OCI-LY1 (cell line): ENCODE data around the gene XRCC2.
"Not testable (repeated sequence)": the region's sequence is repeated elsewhere in the genome, so short reads cannot be mapped to it uniquely, and the experiment has no call there.

Experiments
- H2AFZ ChIP-seq: fragments of 200-600 bp; sonication (generic), shearing (Covaris generic); 2 replicates; pipeline ENCODE4 v1.6.0; 2014; ENCODE audit warnings: antibody characterized with exemption, mild to moderate bottlenecking, low read length
- H3F3A ChIP-seq: fragments of 200-600 bp; sonication (generic), shearing (Covaris generic); 2 replicates; pipeline ENCODE4 v1.6.0; 2014; ENCODE audit warnings: mild to moderate bottlenecking, antibody characterized with exemption, low read length, moderate library complexity; ENCODE audit not compliant: insufficient read depth
- H3K27ac ChIP-seq: fragments of 200-600 bp; sonication (generic); 2 replicates; pipeline ENCODE4 v1.5.1; 2014; ENCODE audit warnings: low read length, mixed run types, mild to moderate bottlenecking, low read depth; ENCODE audit not compliant: poor library complexity, severe bottlenecking
- H3K27me3 ChIP-seq: fragments of 200-600 bp; sonication (generic); 2 replicates; pipeline ENCODE4 v1.6.0; 2014; ENCODE audit warnings: antibody characterized with exemption, mild to moderate bottlenecking, low read length, moderate library complexity; ENCODE audit not compliant: insufficient read depth
- H3K36me3 ChIP-seq: fragments of 200-600 bp; sonication (generic); 2 replicates; pipeline ENCODE4 v1.6.1; 2014; ENCODE audit warnings: mild to moderate bottlenecking, antibody characterized with exemption, low read length, moderate library complexity, mixed read lengths; ENCODE audit not compliant: insufficient read depth
- H3K4me1 ChIP-seq: fragments of 200-600 bp; sonication (generic); 2 replicates; pipeline ENCODE4 v1.5.1; 2014; ENCODE audit warnings: mild to moderate bottlenecking, low read length, moderate library complexity; ENCODE audit not compliant: insufficient read depth, severe bottlenecking
- H3K4me2 ChIP-seq: fragments of 200-600 bp; sonication (generic), shearing (Covaris generic); 2 replicates; pipeline ENCODE4 v1.6.1; 2014; ENCODE audit warnings: low read length
- H3K4me3 ChIP-seq: fragments of 200-600 bp; sonication (generic); 2 replicates; pipeline ENCODE4 v1.5.1; 2014; ENCODE audit warnings: low read length, low read depth, mild to moderate bottlenecking, mixed read lengths; ENCODE audit not compliant: poor library complexity, severe bottlenecking
- H3K79me2 ChIP-seq: fragments of 200-600 bp; shearing (Covaris generic); 2 replicates; pipeline ENCODE4 v1.6.1; 2016; ENCODE audit warnings: mixed run types, low read length, mixed read lengths; ENCODE audit not compliant: insufficient read depth
- H3K9ac ChIP-seq: fragments of 200-600 bp; sonication (generic), shearing (Covaris generic); 2 replicates; pipeline ENCODE4 v1.6.1; 2014; ENCODE audit warnings: mild to moderate bottlenecking, low read length, mixed read lengths
- H3K9me2 ChIP-seq: fragments of 200-600 bp; sonication (generic), shearing (Covaris generic); 2 replicates; pipeline ENCODE4 v1.6.1; 2014; ENCODE audit warnings: low read depth, mild to moderate bottlenecking, low read length, mixed read lengths
- H3K9me3 ChIP-seq: fragments of 200-600 bp; shearing (Covaris generic); 2 replicates; pipeline ENCODE4 v1.6.1; 2014; ENCODE audit warnings: low read length, mixed read lengths
- H4K20me1 ChIP-seq: fragments of 200-600 bp; sonication (generic), shearing (Covaris generic); 2 replicates; pipeline ENCODE4 v1.6.0; 2016; ENCODE audit warnings: mild to moderate bottlenecking, low read length; ENCODE audit not compliant: insufficient read depth
- CTCF ChIP-seq: fragments of 200-600 bp; sonication (generic), shearing (Covaris generic); IDR thresholded peaks from 2 replicates; pipeline ENCODE4 v1.5.1; 2017; ENCODE audit warnings: mild to moderate bottlenecking, antibody characterized with exemption, low read length, moderate library complexity, mixed read lengths
- EZH2 ChIP-seq: fragments of 200-600 bp; sonication (generic), shearing (Covaris generic); IDR thresholded peaks from 2 replicates; pipeline ENCODE4 v1.8.0; 2017; ENCODE audit warnings: borderline replicate concordance, mixed run types, mild to moderate bottlenecking, antibody characterized with exemption, low read length, moderate library complexity, mixed read lengths

The XRCC2 gene

GRCh38 chr7:152633072-152633471, 42.9 kb downstream of the XRCC2 start:
- TF ChIP-seq EZH2 (no peak), CTCF (no peak)
- H3K4me3 ChIP-seq: no peak overlapping the region
- no peaks in the 10 kb centered on the region for H3K4me1 ChIP-seq
- H3K27me3 ChIP-seq: no peaks in the 10 kb centered on the region
- H3K9me2 ChIP-seq: no peaks in the 10 kb centered on the region
- no peak overlapping the region for H2AFZ ChIP-seq
- H3K27ac ChIP-seq: no peak overlapping the region
- H3K9ac ChIP-seq: no peak overlapping the region
- H3F3A ChIP-seq: peaks cover 5% of the 10 kb centered on the region; the same call in 1 of the 2 replicates
- no peaks in the 10 kb centered on the region for H3K79me2 ChIP-seq
- H3K4me2 ChIP-seq: no peak overlapping the region
- H4K20me1 ChIP-seq: no peaks in the 10 kb centered on the region
- H3K36me3 ChIP-seq: no peaks in the 10 kb centered on the region
- no peaks in the 10 kb centered on the region for H3K9me3 ChIP-seq

GRCh38 chr7:152628772-152629171, 47.2 kb downstream of the XRCC2 start:
- H3K4me3 ChIP-seq, H2AFZ ChIP-seq, H3K4me2 ChIP-seq, H3K27ac ChIP-seq, H3K4me1 ChIP-seq, H3K36me3 ChIP-seq, H3F3A ChIP-seq, H3K9ac ChIP-seq, H3K27me3 ChIP-seq, H3K9me2 ChIP-seq, H3K9me3 ChIP-seq, H4K20me1 ChIP-seq, H3K79me2 ChIP-seq: not testable (repeated sequence)

GRCh38 chr7:152624228-152624627, 51.7 kb downstream of the XRCC2 start:
- Histone ChIP-seq H3K4me1 (no peaks in the 10 kb centered on the region), H3K79me2 (no peaks in the 10 kb centered on the region), H3K9ac (no peak overlapping the region), H2AFZ (no peak overlapping the region), H3K9me3 (no peaks in the 10 kb centered on the region), H3K9me2 (no peaks in the 10 kb centered on the region), H3K27ac (no peak overlapping the region), H3F3A (no peaks in the 10 kb centered on the region), H3K4me2 (no peak overlapping the region), H3K4me3 (no peak overlapping the region), H3K27me3 (no peaks in the 10 kb centered on the region; the same call in 1 of the 2 replicates), H3K36me3 (no peaks in the 10 kb centered on the region), H4K20me1 (no peaks in the 10 kb centered on the region)
- TF ChIP-seq EZH2: no peak
- TF ChIP-seq CTCF: no peak

- Histone ChIP-seq H3K27me3 (no peaks in the 10 kb centered on the region; the same call in 1 of the 2 replicates), H3K9me2 (no peaks in the 10 kb centered on the region), H3F3A (no peaks in the 10 kb centered on the region), H3K4me3 (no peak overlapping the region), H3K4me1 (no peaks in the 10 kb centered on the region), H3K36me3 (no peaks in the 10 kb centered on the region), H3K9ac (no peak overlapping the region), H3K27ac (no peak overlapping the region), H3K79me2 (no peaks in the 10 kb centered on the region), H3K4me2 (no peak overlapping the region), H3K9me3 (no peaks in the 10 kb centered on the region), H2AFZ (no peak overlapping the region), H4K20me1 (no peaks in the 10 kb centered on the region)
- TF ChIP-seq EZH2 (no peak), CTCF (no peak)
Observed at GRCh38 chr7:152621426-152621825, 54.5 kb downstream of the XRCC2 start.
